Measurements from ENCODE around the gene TRIM50.

DNA sequence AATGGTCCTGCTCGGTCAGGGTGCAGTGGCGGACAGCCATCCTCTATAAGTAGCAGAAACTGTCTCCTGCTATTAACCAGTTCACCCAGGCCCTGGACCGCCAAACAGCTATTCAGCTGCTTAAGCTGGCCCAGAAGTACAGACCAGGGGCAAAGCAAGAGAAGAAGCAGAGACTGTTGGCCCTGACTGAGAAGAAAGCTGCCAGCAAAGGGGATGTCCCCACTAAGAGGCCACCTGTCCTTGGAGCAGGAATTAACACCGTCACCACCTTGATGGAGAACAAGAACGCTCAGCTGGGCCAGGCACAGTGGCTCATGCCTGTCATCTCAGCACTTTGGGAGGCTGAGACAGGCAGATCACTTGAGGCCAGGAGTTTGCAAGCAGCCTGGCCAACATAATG lies 13.6 kb downstream of the TRIM50 start:
- TF ChIP-seq, protein P1, sequence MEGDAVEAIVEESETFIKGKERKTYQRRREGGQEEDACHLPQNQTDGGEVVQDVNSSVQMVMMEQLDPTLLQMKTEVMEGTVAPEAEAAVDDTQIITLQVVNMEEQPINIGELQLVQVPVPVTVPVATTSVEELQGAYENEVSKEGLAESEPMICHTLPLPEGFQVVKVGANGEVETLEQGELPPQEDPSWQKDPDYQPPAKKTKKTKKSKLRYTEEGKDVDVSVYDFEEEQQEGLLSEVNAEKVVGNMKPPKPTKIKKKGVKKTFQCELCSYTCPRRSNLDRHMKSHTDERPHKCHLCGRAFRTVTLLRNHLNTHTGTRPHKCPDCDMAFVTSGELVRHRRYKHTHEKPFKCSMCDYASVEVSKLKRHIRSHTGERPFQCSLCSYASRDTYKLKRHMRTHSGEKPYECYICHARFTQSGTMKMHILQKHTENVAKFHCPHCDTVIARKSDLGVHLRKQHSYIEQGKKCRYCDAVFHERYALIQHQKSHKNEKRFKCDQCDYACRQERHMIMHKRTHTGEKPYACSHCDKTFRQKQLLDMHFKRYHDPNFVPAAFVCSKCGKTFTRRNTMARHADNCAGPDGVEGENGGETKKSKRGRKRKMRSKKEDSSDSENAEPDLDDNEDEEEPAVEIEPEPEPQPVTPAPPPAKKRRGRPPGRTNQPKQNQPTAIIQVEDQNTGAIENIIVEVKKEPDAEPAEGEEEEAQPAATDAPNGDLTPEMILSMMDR (conservative IDR thresholded peaks at IDR 0.05 in 1 of 2, IDR thresholded peaks at IDR 0.05 in 1 of 2; ENCODE audit: low read depth in 1 of 2, low read length in 2 of 2): no peak
- no peak for TF ChIP-seq EZH2 (IDR thresholded peaks at IDR 0.05; ENCODE audit: low read length, missing control alignments)
